SU-DHL-6 (cell line): ENCODE data around the gene GAS7.

Experiments used
- H2AFZ ChIP-seq: fragments of 200-600 bp; sonication (generic); 2 replicates; pipeline ENCODE4 v1.6.1; 2014; ENCODE audit warnings: low read depth, mild to moderate bottlenecking, moderate library complexity, mixed read lengths, antibody characterized with exemption, low read length; ENCODE audit not compliant: severe bottlenecking
- H3F3A ChIP-seq: fragments of 200-600 bp; shearing (Covaris generic); 2 replicates; pipeline ENCODE4 v1.6.0; 2016; ENCODE audit warnings: antibody characterized with exemption, mild to moderate bottlenecking; ENCODE audit not compliant: insufficient read depth
- H3K27ac ChIP-seq: fragments of 200-600 bp; sonication (generic); 2 replicates; pipeline ENCODE4 v1.5.1; 2016; ENCODE audit warnings: low read depth, mild to moderate bottlenecking, low read length, moderate library complexity, mixed read lengths
- H3K27me3 ChIP-seq: fragments of 200-600 bp; sonication (generic), shearing (Covaris generic); 2 replicates; pipeline ENCODE4 v1.6.0; 2014; ENCODE audit warnings: mild to moderate bottlenecking, low read length
- H3K36me3 ChIP-seq: fragments of 200-600 bp; sonication (generic); 2 replicates; pipeline ENCODE4 v1.6.1; 2014; ENCODE audit warnings: mild to moderate bottlenecking, low read length, mixed read lengths
- H3K4me2 ChIP-seq: fragments of 300-600, 200-600 bp; shearing (Covaris generic), sonication (generic); 2 replicates; pipeline ENCODE4 v1.6.0; 2014; ENCODE audit warnings: low read length, low read depth, mild to moderate bottlenecking; ENCODE audit not compliant: poor library complexity, severe bottlenecking
- H3K4me3 ChIP-seq: fragments of 200-600 bp; sonication (generic); 2 replicates; pipeline ENCODE4 v1.5.1; 2014; ENCODE audit warnings: antibody characterized with exemption, low read length, mild to moderate bottlenecking, mixed read lengths; ENCODE audit not compliant: insufficient read depth, poor library complexity, severe bottlenecking
- H3K79me2 ChIP-seq: fragments of 200-600 bp; sonication (generic); 2 replicates; pipeline ENCODE4 v1.6.1; 2014; ENCODE audit warnings: mild to moderate bottlenecking, low read length, moderate library complexity; ENCODE audit not compliant: insufficient read depth
- H3K9ac ChIP-seq: fragments of 200-600 bp; sonication (generic); 2 replicates; pipeline ENCODE4 v1.7.0; 2014; ENCODE audit warnings: mild to moderate bottlenecking, low read length
- H3K9me2 ChIP-seq: fragments of 200-600 bp; sonication (generic); replicated peaks from 2 replicates; pipeline ENCODE4 v1.6.1; 2014; ENCODE audit warnings: low read length; ENCODE audit not compliant: insufficient read depth
- H3K9me3 ChIP-seq: fragments of 200-600 bp; sonication (generic); 2 replicates; pipeline ENCODE4 v1.6.1; 2014; ENCODE audit warnings: low read length, mixed read lengths; ENCODE audit not compliant: insufficient read depth
- H4K20me1 ChIP-seq: fragments of 200-600 bp; sonication (generic); 2 replicates; pipeline ENCODE4 v1.6.1; 2014; ENCODE audit warnings: low read depth, mild to moderate bottlenecking, antibody characterized with exemption, low read length, moderate library complexity, mixed read lengths
- CTCF ChIP-seq: fragments of 200-600 bp; sonication (generic); IDR thresholded peaks from one replicate; pipeline ENCODE4 v1.5.1; 2017; ENCODE audit warnings: antibody characterized with exemption, mild to moderate bottlenecking, low read length, moderate library complexity; ENCODE audit not compliant: insufficient read depth, poor library complexity, severe bottlenecking
- EZH2phosphoT487 ChIP-seq: fragments of 200-600 bp; sonication (generic), shearing (Covaris generic); conservative IDR thresholded peaks from 2 replicates; pipeline ENCODE4 v1.6.1; 2018; ENCODE audit warnings: mild to moderate bottlenecking, antibody characterized with exemption, low read length, moderate library complexity, mixed read lengths

GAS7 gene

GRCh38 chr17:10119203-10120108 is 79.0 kb downstream of the GAS7 start:
- no peaks in the 10 kb centered on the region for H3F3A ChIP-seq
- H3K9me3 ChIP-seq, result no peaks in the 10 kb centered on the region
- no peaks in the 10 kb centered on the region for H3K9me2 ChIP-seq
- no peak overlapping the region for H2AFZ ChIP-seq
- no peak overlapping the region for H3K9ac ChIP-seq
- no peaks in the 10 kb centered on the region for H4K20me1 ChIP-seq
- no peaks in the 10 kb centered on the region for H3K79me2 ChIP-seq
- H3K27me3 ChIP-seq, result no peaks in the 10 kb centered on the region
- TF ChIP-seq CTCF (no peak), EZH2phosphoT487 (no peak)
- H3K4me3 ChIP-seq, result no peak overlapping the region
- no peaks in the 10 kb centered on the region for H3K36me3 ChIP-seq
- no peak overlapping the region for H3K4me2 ChIP-seq
- H3K27ac ChIP-seq, result no peak overlapping the region

GRCh38 chr17:10118788-10119130 is 79.6 kb downstream of the GAS7 start:
- Histone ChIP-seq H3K36me3 (no peaks in the 10 kb centered on the region), H3K27me3 (no peaks in the 10 kb centered on the region), H3K9ac (no peak overlapping the region), H3K79me2 (no peaks in the 10 kb centered on the region), H3K27ac (no peak overlapping the region), H3K4me2 (no peak overlapping the region), H2AFZ (no peak overlapping the region), H3K4me3 (no peak overlapping the region), H4K20me1 (no peaks in the 10 kb centered on the region), H3K9me2 (no peaks in the 10 kb centered on the region), H3F3A (no peaks in the 10 kb centered on the region), H3K9me3 (no peaks in the 10 kb centered on the region)
- TF ChIP-seq CTCF, result no peak
- TF ChIP-seq EZH2phosphoT487, result no peak

GRCh38 chr17:10117581-10118001 is 80.8 kb downstream of the GAS7 start:
- TF ChIP-seq EZH2phosphoT487 (no peak), CTCF (no peak)

More at GRCh38 chr17:10117581-10118001, 80.8 kb downstream of the GAS7 start:
- Histone ChIP-seq H3K9ac (no peak overlapping the region), H3K4me3 (no peak overlapping the region), H3K9me2 (no peaks in the 10 kb centered on the region), H3K36me3 (no peaks in the 10 kb centered on the region), H3K27me3 (no peaks in the 10 kb centered on the region), H3K4me2 (no peak overlapping the region), H3K79me2 (no peaks in the 10 kb centered on the region), H3K27ac (no peak overlapping the region), H4K20me1 (no peaks in the 10 kb centered on the region), H3F3A (no peaks in the 10 kb centered on the region), H2AFZ (no peak overlapping the region), H3K9me3 (no peaks in the 10 kb centered on the region)
